HS-27A (cell line): Measurements from ENCODE around the gene DOK6.
"Not testable (repeated sequence)": the region's sequence is repeated elsewhere in the genome, so short reads cannot be mapped to it uniquely, and the experiment has no call there.

Experiments
- DNase-seq: peaks from one replicate; pipeline ENCODE4 v3.0.0-alpha.2; 2012; ENCODE audit warnings: low read depth, missing footprints

Gene DOK6

GRCh38 chr18:69400253-69400975 lies at the start of gene DOK6:
TSS of gene DOK6 (plus strand) at chr18:69400888.
- no peak for DNase-seq

- DNase-seq: no peak
These were observed 47.7 kb upstream of the DOK6 start for GRCh38 chr18:69353023-69353422.

DNA sequence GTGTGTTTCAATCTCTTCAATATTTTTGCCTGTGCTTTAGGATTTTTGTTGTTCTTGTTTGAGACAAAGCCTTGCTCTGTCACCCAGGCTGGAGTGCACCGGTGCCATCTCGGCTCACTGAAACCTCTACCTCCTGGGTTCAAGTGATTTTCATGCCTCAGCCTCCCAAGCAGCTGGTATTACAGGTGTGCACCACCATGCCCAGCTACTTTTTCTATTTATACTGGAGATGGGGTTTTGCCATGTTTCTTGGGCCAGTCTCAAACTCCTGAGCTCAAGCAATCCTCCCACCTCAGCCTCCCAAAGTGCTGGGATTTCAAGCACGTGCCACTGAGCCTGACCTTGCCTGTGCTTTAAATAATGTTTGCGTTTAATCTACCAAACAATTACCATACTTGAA lies 43.1 kb upstream of the DOK6 start:
- no peak for DNase-seq

- no peak for DNase-seq
These were observed 42.3 kb upstream of the DOK6 start for GRCh38 chr18:69358212-69358895.

DNA sequence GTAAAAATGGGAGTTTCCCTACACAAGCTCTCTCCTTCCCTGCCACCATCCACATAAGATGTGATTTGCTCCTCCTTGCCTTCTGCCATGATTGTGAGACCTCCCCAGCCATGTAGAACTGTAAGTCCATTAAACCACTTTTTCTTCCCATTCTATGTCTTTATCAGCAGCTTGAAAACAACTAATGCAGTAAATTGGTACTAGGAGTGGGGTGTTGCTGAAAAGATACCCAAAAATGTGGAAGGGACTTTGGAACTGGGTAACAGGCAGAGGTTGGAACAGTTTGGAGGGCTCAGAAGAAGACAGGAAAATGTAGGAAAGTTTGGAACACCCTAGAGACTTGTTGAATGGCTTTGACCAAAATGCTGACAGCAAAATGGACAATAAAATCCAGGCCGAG lies 40.9 kb upstream of the DOK6 start:
- not testable (repeated sequence) for DNase-seq

DNA sequence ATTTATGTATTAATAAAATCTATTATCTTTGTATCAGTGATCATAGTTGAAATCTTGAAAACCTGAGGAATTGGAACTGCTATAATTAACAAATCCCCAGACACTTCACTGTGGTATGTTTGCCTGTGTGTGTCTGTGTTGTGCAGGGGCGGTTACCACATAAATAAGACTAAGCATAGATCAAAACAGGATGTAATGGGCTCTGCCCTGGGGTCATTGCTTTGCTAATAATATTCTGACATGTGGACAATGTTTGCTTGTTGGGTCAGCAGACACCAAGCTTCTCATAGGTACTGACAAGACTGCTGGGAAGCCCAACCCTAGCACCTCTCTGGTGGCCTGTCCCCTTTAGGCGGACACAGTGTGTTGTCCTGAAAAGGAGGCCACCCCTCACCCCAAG lies 35.8 kb upstream of the DOK6 start:
- DNase-seq: no peak

GRCh38 chr18:69365658-69366057 lies 35.0 kb upstream of the DOK6 start:
- no peak for DNase-seq

DNA sequence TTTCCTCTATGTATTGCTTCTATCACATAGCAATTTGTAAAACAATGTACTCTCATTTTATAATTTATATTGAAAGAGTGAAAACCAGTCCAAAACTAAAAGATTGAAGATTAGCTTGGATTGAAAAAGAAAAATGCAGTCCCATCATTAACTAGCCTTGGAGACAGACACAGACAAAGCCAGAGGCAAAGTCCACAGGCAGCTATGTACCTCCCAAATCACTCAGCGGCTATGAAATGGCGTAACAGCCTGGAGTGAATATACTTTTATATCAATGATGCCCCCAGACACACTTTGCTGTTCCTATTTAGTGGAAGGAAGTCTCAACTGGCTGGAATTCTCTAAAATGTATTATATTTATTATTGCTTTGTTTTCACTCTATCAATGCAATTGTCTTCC lies 33.6 kb upstream of the DOK6 start:
- DNase-seq: no peak

GRCh38 chr18:69371729-69372128 lies 29.0 kb upstream of the DOK6 start:
- no peak for DNase-seq

DNA sequence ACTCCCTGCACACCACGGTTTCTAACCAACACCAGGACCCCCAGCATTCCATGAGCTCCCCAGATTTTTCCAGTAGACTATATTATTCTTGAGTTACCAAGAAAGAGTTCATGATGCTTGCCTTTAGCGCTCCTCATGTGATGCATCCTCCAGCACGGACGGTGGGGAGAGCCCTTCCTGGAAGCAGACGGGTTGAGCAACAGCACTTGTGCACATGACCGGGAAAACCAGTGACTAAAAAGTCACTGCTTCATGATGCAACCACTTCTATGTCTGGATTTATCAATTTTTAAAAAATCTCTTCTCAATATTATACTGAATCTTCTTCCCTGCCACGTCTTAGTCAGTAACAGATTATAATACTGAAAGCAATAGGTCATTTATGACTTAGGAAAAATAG lies 20.4 kb upstream of the DOK6 start:
- DNase-seq: no peak

DNA sequence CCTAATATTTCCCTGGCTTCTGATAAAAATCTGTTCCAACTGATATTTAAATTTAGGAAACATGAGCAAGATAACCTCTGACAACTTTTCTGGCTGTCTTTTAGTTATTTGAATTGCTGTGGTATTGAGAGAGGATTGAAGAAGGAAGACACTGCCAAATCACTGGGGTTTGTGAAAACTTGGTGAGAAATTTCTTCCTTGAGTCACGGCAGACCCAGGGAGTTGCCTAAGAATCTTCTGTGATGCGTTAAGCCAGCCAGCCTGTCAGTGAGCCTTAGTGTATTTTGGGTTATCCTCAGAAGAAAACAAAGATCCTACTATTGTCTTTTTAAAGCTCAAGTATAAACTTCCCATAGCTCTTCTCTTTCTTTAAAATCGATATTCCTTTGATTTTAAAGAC lies 17.5 kb upstream of the DOK6 start:
- no peak for DNase-seq

DNA sequence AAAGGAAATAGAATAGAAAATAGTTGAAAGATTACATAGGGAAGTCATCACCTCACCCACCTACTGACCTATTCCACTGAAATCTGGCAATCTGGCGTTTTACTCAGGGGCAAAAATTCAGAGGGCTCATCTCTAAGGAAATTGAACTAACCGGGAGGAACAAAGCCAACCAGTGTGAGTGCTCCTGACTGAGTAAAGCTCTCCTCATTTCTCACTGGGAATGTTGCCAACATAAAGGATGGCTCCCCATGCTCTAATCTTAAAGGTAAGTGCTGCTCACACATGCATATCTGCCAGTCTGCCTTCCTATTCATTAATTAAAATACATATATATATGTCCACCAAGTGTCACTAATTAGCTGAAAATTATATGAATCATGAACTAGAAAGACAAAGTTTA lies 13.5 kb upstream of the DOK6 start:
- DNase-seq: no peak

DNA sequence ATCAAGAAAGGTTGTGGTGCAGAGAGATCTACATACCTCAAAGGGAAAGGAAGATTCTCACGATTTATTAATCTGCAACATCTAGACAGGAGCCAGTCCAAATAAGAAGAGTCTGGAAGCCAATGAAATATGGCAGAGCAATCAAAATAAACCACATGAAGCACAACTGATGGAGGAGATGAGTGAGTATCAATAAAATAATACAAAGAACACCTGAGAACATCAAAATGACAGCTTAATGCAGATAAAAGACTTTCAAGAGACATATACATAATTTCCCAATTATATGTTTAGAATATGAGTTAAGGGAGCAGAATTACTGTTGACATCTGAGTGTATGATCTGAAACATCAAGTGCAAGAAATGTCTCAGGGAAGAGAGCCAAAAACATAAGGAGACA lies 12.5 kb upstream of the DOK6 start:
- DNase-seq: no peak

- no peak for DNase-seq
These were observed 3.6 kb upstream of the DOK6 start for GRCh38 chr18:69397096-69397495.

DNA sequence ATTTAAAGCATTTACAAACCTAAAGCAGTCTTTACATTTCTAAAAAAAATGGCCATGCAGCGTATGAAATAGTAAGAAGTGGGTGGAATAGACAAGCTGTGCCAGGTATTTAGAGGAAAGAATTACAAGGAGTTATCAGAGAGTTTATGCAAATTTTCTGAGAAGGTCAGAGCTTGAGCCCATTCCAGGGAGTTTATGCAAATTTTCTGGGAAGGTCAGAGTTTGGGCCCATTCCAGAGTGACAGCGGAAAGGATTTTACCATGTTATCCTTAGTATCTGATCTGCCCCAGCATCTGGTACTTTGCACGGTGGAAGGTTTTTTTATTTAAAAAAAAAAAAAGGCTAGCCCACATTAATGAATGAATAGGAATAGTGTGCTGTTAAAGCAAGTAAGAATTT lies 1.4 kb upstream of the DOK6 start:
- DNase-seq: no peak

- DNase-seq: no peak
These were observed 213 bp downstream of the DOK6 start for GRCh38 chr18:69400976-69401225.

- DNase-seq: no peak
These were observed 711 bp downstream of the DOK6 start for GRCh38 chr18:69401226-69401971.

DNA sequence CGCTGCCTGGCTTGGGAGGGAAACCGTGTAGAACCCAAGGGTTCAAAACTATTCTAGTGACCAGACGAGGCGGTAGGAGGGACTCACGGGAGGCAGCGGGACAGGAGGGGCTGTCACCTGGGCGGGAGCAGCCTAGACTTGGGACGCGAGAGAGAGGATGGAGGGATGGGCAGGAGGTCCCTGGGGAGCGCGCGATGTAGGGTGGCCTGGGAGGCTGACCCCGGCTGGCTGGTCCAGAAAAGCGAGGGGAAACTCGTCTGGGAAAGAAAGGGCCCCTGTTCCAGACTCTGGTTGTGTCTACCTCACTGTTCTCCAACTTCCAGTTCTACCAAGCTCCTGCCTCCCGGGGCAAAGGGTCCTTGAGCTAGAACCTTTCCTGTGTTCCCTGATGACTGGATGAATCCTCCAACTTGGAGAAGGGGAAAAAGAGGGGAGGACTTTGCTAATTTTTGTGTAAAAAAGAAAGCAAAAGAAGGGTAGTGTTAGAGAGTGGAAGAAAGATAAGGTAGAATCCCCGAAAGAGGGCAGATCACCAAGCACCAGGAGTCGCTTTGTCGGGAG lies 1.4 kb downstream of the DOK6 start:
- DNase-seq: no peak

- no peak for DNase-seq
These were observed 1.9 kb downstream of the DOK6 start for GRCh38 chr18:69402533-69402989.

- no peak for DNase-seq
These were observed 7.8 kb downstream of the DOK6 start for GRCh38 chr18:69408522-69408921.

DNA sequence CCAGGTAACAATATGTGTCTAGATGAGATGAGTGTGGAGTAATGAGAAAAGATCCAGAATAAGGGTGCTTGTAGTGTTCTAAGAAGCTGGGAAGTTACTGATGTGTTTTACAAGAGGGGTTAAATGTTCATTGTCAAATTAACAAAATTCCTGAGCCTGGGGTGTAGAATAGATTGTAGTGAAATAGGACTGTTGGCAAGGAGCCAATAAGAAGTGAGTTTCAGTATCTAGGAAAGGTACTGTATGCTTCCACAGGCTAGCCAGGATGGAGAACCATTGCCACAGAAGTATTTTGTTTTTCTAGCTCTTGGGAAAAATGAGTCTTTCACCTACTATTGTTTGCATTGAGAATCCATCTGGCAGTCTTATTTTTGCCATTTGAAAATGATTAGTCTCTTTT lies 10.5 kb downstream of the DOK6 start:
- DNase-seq: no peak

DNA sequence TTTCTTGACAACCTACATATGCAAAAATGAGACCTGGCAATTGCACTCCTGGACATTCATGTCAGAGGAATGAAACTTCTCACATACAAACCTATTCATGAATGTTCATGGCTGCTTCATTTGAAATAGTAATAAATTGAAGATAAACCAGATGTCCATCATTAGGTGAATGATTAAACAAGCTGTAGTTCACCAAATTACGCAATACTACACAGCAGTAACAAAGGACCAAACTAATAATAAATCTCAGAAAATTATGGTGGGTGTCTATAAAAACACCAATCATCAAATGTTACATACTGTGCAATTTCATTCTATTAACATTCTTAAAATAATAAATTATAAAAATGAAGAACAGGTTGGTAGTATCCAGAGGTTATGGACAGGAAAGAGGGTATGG lies 13.5 kb downstream of the DOK6 start:
- DNase-seq: no peak

- no peak for DNase-seq
These were observed 32.2 kb downstream of the DOK6 start for GRCh38 chr18:69432847-69433246.
